ENCODE data around the gene ALDH1A3. TPM values are rescaled to one million over a fixed set of nuclear protein-coding genes. Genes with fewer than 3 reads are reported as not detected.

ALDH1A3 gene
- total and polyA plus RNA-seq, 2 of the 13 experiments (the other 11 are each of a cell fraction or from before 2014, with no cell fraction given) = not detected

DNA sequence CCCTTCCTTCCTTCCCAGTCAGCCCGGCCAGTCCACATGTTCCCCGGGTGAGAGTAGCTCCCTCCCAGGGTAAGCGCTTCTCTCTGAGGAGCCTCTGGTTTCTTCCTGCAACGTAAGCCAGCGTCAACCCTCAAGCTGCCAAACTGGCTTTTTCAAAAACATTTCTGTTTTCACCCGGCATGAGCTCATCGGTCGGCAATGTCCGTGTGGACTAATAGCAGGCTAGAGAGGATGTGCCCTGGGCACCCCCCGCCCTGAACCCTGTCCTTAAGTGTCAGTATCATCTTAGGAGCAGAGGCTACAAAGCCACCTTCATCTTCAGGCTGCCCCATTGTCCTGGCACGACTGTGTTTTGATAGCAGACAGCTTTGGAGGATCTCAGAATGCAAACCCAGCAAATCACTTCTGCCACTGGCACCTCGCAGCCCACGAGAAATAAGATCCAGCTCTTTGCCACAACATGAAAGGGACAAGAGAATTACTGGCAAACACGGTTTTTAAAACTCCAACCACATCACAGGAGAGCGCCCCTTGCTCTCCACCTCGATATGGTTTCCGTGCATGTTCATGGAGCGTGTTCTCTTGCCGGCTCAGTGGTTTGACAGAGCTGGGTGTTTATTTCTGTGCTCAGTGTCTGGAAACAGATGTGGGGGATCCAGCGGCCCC is 9.9 kb downstream of the ALDH1A3 start:
- Histone ChIP-seq H2AFZ (ENCODE audit: low read length) (no peak overlapping the region), H3K9me3 (ENCODE audit: low read length) (no peaks in the 10 kb centered on the region)

More for the DNA sequence above, 9.9 kb downstream of the ALDH1A3 start:
- DNase-seq (ENCODE audit: low spot score) (no peak), FAIRE-seq (no peak), ATAC-seq (no peak)
- no peaks in the 10 kb centered on the region for H3K4me1 ChIP-seq (ENCODE audit: insufficient read depth, low read length)
- no peaks in the 10 kb centered on the region for H4K20me1 ChIP-seq (ENCODE audit: insufficient read depth, low read length)
- ChIA-PET POLR2A (no interaction called here), CTCF (ENCODE audit: low intra/inter-chr PET ratio, low total read pairs) (no interaction called here)
- WGBS (ENCODE audit: low lambda C conversion rate) = 0% methylated on average over 12 of the region's 20 CpGs
- H3K36me3 ChIP-seq (replicated peaks in 1 of 2; ENCODE audit: control insufficient read depth in 1 of 2, insufficient read depth in 2 of 2, low read length in 2 of 2) = no peaks in the 10 kb centered on the region
- in situ Hi-C loops (cut with HindIII; ENCODE audit: extremely low pct_ligation_motif_present, low pct_unique_long_range_greater_than_20kb) = no loop called here
- no peak overlapping the region for H3K9ac ChIP-seq (ENCODE audit: insufficient read depth, low read depth, low read length)
- H3K79me2 ChIP-seq (ENCODE audit: insufficient read depth, low read length) = no peaks in the 10 kb centered on the region
- no peak overlapping the region for H3K4me2 ChIP-seq (ENCODE audit: low read depth, low read length)
- BruUV-seq (replicated peaks) = no TSS peak
- no peak for TF ChIP-seq MED13 (CRISPR knock-in tag; IDR thresholded peaks at IDR 0.05)
- TF ChIP-seq, protein P1, sequence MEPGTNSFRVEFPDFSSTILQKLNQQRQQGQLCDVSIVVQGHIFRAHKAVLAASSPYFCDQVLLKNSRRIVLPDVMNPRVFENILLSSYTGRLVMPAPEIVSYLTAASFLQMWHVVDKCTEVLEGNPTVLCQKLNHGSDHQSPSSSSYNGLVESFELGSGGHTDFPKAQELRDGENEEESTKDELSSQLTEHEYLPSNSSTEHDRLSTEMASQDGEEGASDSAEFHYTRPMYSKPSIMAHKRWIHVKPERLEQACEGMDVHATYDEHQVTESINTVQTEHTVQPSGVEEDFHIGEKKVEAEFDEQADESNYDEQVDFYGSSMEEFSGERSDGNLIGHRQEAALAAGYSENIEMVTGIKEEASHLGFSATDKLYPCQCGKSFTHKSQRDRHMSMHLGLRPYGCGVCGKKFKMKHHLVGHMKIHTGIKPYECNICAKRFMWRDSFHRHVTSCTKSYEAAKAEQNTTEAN (CRISPR knock-in tag; conservative IDR thresholded peaks at IDR 0.05) = no peak
- no peak for TF ChIP-seq SIN3B (IDR thresholded peaks at IDR 0.05; ENCODE audit: low read length)
- no peak for TF ChIP-seq CCAR2 (optimal IDR thresholded peaks at IDR 0.05; ENCODE audit: low read depth, low read length)
- TF ChIP-seq ZSCAN22 (CRISPR knock-in tag; IDR thresholded peaks at IDR 0.05) = no peak
- TF ChIP-seq JUNB (CRISPR knock-in tag; IDR thresholded peaks at IDR 0.05; ENCODE audit: borderline replicate concordance) = no peak
- TF ChIP-seq, protein P2, sequence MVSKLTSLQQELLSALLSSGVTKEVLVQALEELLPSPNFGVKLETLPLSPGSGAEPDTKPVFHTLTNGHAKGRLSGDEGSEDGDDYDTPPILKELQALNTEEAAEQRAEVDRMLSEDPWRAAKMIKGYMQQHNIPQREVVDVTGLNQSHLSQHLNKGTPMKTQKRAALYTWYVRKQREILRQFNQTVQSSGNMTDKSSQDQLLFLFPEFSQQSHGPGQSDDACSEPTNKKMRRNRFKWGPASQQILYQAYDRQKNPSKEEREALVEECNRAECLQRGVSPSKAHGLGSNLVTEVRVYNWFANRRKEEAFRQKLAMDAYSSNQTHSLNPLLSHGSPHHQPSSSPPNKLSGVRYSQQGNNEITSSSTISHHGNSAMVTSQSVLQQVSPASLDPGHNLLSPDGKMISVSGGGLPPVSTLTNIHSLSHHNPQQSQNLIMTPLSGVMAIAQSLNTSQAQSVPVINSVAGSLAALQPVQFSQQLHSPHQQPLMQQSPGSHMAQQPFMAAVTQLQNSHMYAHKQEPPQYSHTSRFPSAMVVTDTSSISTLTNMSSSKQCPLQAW (CRISPR knock-in tag; IDR thresholded peaks at IDR 0.05) = no peak
- intact Hi-C loops (cut with micrococcal nuclease; ENCODE audit: unreplicated experiment) = no loop called here
- peaks cover 12 to 96% of the 10 kb centered on the region in 2 experiments; a peak in 4 of 5 replicates for H3K27me3 ChIP-seq (ENCODE audit: control insufficient read depth in 1 of 2, insufficient read depth in 2 of 2, low read length in 2 of 2)
- H3K4me3 ChIP-seq (replicated peaks in 1 of 3; ENCODE audit: insufficient read depth in 1 of 3, low read depth in 2 of 3, low read length in 3 of 3) = no peak overlapping the region
- H3K27ac ChIP-seq (ENCODE audit: extremely low read length, insufficient read depth, low read length) = no peak overlapping the region
